A673 (cell line): ENCODE data around the gene COX5B. TPM values are rescaled to one million over a fixed set of nuclear protein-coding genes. Genes with fewer than 3 reads are reported as not detected.
"Not testable (repeated sequence)": the region's sequence is repeated elsewhere in the genome, so short reads cannot be mapped to it uniquely, and the experiment has no call there.

Source experiments
- Bru-seq: library from RNA; stranded (reverse); fragments of 400-500 nt; gene quantifications from one replicate; lab custom pipeline; 2021; lab: Mats Ljungman, UMichigan
- BruChase-seq, 2 experiments: library from RNA; stranded (reverse); fragments of 400-500 nt; gene quantifications; one replicate each; lab custom pipeline; 2021; lab: Mats Ljungman, UMichigan
- BruUV-seq: library from RNA; stranded (reverse); fragments of 400-500 nt; replicated peaks from 2 replicates; lab custom pipeline; 2021; lab: Mats Ljungman, UMichigan
- CTCF ChIA-PET: fragments of 300-600 bp; sonication (Branson Sonifier 250); formaldehyde crosslinking; loops from one replicate; lab custom pipeline; 2022; ENCODE audit warnings: antibody characterized with exemption; lab: Charles Lee
- POLR2A ChIA-PET: fragments of 300-600 bp; sonication (Branson Sonifier 250); formaldehyde crosslinking; loops from one replicate; lab custom pipeline; 2022; ENCODE audit warnings: antibody characterized with exemption; ENCODE audit not compliant: low non-redundant PET; lab: Charles Lee
- DNase-seq: peaks from one replicate; pipeline ENCODE4 v3.0.0-alpha.2; 2015; ENCODE audit warnings: low spot score
- H3K27ac ChIP-seq: fragments of 200-600 bp; sonication (generic); 2 replicates; pipeline ENCODE4 v1.5.1; 2016; ENCODE audit warnings: mixed run types, low read depth, mild to moderate bottlenecking, mixed read lengths, antibody characterized with exemption, low read length; ENCODE audit not compliant: poor library complexity, severe bottlenecking
- H3K27me3 ChIP-seq: fragments of 200-600 bp; sonication (generic); replicated peaks from 2 replicates; pipeline ENCODE4 v1.6.1; 2017; ENCODE audit warnings: mixed run types, low read depth, mild to moderate bottlenecking, mixed read lengths, antibody characterized with exemption, low read length; ENCODE audit not compliant: insufficient read depth, poor library complexity
- H3K36me3 ChIP-seq: fragments of 200-600 bp; sonication (generic); 2 replicates; pipeline ENCODE4 v1.6.1; 2016; ENCODE audit warnings: mixed run types, mild to moderate bottlenecking, mixed read lengths, antibody characterized with exemption, low read length; ENCODE audit not compliant: insufficient read depth, poor library complexity, severe bottlenecking
- H3K4me1 ChIP-seq: fragments of 200-600 bp; sonication (generic); 2 replicates; pipeline ENCODE4 v1.6.1; 2017; ENCODE audit warnings: mixed run types, mild to moderate bottlenecking, mixed read lengths, antibody characterized with exemption, low read length; ENCODE audit not compliant: insufficient read depth, poor library complexity, severe bottlenecking
- H3K4me3 ChIP-seq: fragments of 200-600 bp; sonication (generic); 2 replicates; pipeline ENCODE4 v1.5.1; 2016; ENCODE audit warnings: low read depth, mixed run types, mild to moderate bottlenecking, mixed read lengths, low read length; ENCODE audit not compliant: poor library complexity, severe bottlenecking
- H3K9me3 ChIP-seq: fragments of 200-600 bp; sonication (generic); 2 replicates; pipeline ENCODE4 v1.6.1; 2016; ENCODE audit warnings: mixed run types, low read depth, mild to moderate bottlenecking, mixed read lengths, antibody characterized with exemption, low read length; ENCODE audit not compliant: poor library complexity, severe bottlenecking
- EZH2 ChIP-seq: fragments of 200-600 bp; sonication (generic); IDR thresholded peaks from 2 replicates; pipeline ENCODE4 v1.6.1; 2017; ENCODE audit warnings: borderline replicate concordance, low read depth, mild to moderate bottlenecking, mixed read lengths, antibody characterized with exemption, low read length; ENCODE audit not compliant: poor library complexity, severe bottlenecking
- intact Hi-C: fragments of 100-400 bp; cut with micrococcal nuclease; formaldehyde crosslinking; loops from one replicate; pipeline ENCODE4 v1.10.0; 2022; ENCODE audit not compliant: unreplicated experiment
- long read RNA-seq: library from polyadenylated mRNA; stranded (forward); transcript quantifications from one replicate; pipeline ENCODE4 v2.0.0, GENCODE V29; 2022
- total RNA-seq: library from RNA; stranded (reverse); gene quantifications from 2 replicates; pipeline ENCODE4 v1.2.3, GENCODE V29; 2021
- TF ChIP-seq, protein P1 (sequence below): fragments of 300-800, 200-600 bp; sonication (generic); conservative IDR thresholded peaks from 2 replicates; pipeline ENCODE4 v1.5.1; 2017; ENCODE audit warnings: low read depth, mild to moderate bottlenecking, antibody characterized with exemption, low read length, moderate library complexity, mixed read lengths

Gene COX5B, protein sequence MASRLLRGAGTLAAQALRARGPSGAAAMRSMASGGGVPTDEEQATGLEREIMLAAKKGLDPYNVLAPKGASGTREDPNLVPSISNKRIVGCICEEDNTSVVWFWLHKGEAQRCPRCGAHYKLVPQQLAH
- 205 and 219 TPM in 2 replicates for total RNA-seq
- percentile 89 among the genes with signal in this experiment for Bru-seq, nascent RNA
- percentile 69 among the genes with signal in this experiment for BruChase-seq, experiment 1, labeled RNA remaining after a 2-hour chase
- percentile 80 among the genes with signal in this experiment for BruChase-seq, experiment 2, labeled RNA remaining after a 6-hour chase
- long read RNA-seq, transcript COX5B-201 (4 exons, 712 nt): major isoform, 227 of 235 reads
- long read RNA-seq, partial matches to known transcripts: 5 of 235 reads
- long read RNA-seq, other reads (novel, unspliced or antisense): 3 of 235 reads

DNA sequence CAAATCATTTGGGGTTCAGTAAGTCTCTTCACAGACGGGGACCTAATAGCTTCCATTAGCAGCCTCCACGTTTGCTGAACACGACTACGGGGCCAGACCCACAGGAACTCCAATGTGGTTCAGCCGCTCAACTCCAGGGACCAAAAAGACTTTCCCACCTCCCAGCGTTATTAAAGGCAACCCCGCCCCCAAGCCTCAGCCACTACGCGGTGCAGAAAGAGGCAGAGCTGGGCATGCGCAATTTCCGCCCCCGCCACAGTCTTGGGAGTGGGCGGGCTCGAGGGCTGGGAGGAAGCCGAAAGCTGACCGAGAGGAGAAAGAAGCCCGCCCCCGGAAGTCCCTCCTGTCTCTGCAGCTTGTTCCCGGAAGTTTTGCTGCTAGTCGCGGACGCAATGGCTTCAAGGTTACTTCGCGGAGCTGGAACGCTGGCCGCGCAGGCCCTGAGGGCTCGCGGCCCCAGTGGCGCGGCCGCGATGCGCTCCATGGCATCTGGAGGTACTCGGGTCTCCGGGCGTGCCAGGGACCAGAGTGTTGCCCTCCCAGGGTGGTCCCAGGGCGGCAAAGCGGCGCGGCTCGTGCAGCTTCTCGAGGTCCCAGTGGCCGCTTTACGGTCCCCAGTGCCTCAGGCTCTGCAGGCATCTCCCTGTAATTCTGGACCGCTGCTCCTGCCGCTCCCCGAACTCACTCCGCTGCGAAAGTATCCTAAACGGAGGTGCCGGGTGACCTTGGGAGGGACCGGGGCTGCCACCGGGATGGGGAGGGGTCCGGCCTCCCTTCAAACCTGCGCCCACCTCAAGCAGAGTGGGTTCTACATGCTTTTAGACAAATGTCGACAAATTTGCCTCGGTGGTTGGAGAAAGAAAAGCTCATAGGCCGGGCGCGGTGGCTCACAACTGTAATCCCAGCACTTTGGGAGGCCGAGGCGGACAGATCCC is at the start of gene COX5B:
Gene COX5B (plus strand): TSS at position 368 of the 935 bp plus-strand sequence. CDS start 25 bp downstream, at position 393.
- DNase-seq: peak; percentile 99
- H3K4me1 ChIP-seq: peaks cover 14% of the 10 kb centered on the region
- H3K27me3 ChIP-seq: no peaks in the 10 kb centered on the region
- BruUV-seq: no TSS peak
- TF ChIP-seq, protein P1, sequence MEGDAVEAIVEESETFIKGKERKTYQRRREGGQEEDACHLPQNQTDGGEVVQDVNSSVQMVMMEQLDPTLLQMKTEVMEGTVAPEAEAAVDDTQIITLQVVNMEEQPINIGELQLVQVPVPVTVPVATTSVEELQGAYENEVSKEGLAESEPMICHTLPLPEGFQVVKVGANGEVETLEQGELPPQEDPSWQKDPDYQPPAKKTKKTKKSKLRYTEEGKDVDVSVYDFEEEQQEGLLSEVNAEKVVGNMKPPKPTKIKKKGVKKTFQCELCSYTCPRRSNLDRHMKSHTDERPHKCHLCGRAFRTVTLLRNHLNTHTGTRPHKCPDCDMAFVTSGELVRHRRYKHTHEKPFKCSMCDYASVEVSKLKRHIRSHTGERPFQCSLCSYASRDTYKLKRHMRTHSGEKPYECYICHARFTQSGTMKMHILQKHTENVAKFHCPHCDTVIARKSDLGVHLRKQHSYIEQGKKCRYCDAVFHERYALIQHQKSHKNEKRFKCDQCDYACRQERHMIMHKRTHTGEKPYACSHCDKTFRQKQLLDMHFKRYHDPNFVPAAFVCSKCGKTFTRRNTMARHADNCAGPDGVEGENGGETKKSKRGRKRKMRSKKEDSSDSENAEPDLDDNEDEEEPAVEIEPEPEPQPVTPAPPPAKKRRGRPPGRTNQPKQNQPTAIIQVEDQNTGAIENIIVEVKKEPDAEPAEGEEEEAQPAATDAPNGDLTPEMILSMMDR: no peak
- TF ChIP-seq EZH2: no peak
- ChIA-PET POLR2A (interaction anchor here (1.3 kb wide), 1 partner anchor 18 kb away, joined by 7 read pairs; the partner anchor contains the start of gene ACTR1B), CTCF (interaction anchor here (0.5 to 1.2 kb wide), 4 partner anchors 18 to 820 kb away, joined by 3 to 6 read pairs (median 4); partner anchors contain the start of gene ACTR1B)
- peaks cover 26% of the 10 kb centered on the region for H3K36me3 ChIP-seq
- H3K9me3 ChIP-seq: no peaks in the 10 kb centered on the region
- H3K27ac ChIP-seq: peak within 1 kb of the TSS; percentile 93
- intact Hi-C loops: no loop called here
- peak within 1 kb of the TSS; percentile 100 for H3K4me3 ChIP-seq

DNA sequence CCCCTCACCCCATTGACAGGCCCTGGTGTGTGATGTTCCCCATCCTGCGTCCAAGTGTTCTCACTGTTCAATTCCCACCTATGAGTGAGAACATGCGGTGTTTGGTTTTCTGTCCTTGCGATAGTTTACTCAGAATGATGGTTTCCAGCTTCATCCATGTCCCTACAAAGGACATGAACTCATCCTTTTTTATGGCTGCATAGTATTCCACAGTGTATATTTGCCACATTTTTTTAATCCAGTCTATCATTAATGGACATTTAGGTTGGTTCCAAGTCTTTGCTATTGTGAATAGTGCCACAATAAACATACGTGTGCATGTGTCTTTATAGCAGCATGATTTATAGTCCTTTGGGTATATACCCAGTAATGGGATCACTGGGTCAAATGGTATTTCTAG is 49.7 kb upstream of the COX5B start:
- DNase-seq, H3K4me3 ChIP-seq, intact Hi-C loops, H3K27me3 ChIP-seq, BruUV-seq, H3K4me1 ChIP-seq, H3K9me3 ChIP-seq, H3K27ac ChIP-seq, CTCF ChIA-PET, POLR2A ChIA-PET, H3K36me3 ChIP-seq: not testable (repeated sequence)

DNA sequence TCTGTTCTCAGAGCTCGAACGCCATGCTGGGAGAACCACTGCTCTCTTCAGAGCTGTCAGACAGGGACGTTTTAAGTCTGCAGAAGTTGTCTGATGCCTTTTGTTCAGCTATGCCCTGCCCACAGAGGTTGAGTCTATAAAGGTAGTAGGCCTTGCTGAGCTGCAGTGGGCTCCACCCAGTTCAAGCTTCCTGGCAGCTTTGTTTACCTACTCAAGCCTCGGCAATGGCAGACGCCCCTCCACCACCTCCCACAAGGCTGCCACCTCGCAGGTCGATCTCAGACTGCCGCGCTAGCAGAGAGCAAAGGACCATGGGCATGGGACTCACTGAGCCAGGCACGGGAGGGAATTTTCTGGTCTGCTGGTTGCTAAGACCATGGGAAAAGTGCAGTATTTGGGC is 44.3 kb upstream of the COX5B start:
- H3K9me3 ChIP-seq, POLR2A ChIA-PET, H3K4me1 ChIP-seq, DNase-seq, H3K27me3 ChIP-seq, H3K27ac ChIP-seq, intact Hi-C loops, H3K4me3 ChIP-seq, BruUV-seq, H3K36me3 ChIP-seq, CTCF ChIA-PET: not testable (repeated sequence)

DNA sequence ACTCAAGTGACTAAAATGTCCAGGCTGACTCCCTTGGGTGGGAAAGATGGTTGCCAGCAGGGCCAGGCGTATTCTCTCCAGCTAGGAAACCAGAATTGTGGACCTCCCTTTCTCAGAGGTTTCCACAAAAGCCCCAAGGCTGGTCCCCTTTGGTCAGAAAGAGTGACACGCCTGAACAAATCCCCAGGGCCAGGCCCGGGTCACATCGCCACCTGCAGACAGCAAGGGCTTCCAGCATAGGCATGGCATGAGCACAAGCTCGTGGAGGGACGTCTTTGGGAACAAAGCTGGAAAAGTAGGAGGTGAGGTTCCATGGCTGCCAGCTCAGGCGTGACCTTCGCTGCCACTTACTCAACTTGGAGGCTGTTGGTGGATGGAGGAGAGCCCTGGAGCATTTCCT is 40.8 kb upstream of the COX5B start:
- BruUV-seq, H3K4me3 ChIP-seq, H3K4me1 ChIP-seq, H3K27me3 ChIP-seq, POLR2A ChIA-PET, H3K36me3 ChIP-seq, DNase-seq, H3K9me3 ChIP-seq, H3K27ac ChIP-seq, CTCF ChIA-PET, intact Hi-C loops: not testable (repeated sequence)

DNA sequence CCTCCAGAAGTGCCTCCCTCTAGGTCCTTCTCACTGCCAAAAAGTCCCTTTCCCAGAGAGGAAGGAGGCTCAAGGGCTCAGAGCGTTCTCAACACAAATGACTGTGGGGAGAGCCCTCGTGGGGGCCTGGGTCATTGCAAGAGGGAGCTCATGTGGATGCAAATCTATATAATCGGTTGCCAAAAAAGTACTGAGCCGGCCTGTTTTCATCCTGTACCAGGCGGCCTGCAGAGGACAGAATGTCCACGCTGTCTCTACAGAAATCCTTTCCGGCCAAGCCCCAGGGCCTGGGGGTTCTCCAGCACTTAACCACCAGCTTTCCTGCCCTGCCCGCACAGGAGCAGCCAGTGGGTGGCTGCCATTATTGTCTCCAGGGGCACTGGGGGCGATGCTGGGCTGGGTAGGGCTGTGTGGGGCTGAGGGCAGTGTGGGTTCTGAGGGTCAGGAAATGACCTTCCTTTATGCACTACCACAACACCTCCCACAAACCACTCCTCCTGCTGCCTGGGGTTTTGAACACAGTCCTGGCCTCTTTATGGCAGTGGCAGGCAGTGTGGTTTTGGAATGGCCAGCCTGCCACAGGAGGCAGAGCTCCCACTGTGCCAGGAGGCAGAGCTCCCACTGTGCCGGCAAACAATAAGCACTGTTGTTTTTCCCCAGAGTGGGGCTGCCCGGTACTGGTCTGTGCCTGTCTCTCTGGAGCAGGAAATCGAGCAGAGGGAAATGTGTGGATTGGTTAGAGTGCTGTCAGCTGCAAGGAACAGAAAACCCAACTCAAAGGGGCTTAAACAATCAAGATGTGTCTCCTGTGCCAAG is 40.1 kb upstream of the COX5B start:
- H3K27me3 ChIP-seq, H3K9me3 ChIP-seq, intact Hi-C loops, POLR2A ChIA-PET, H3K36me3 ChIP-seq, H3K4me3 ChIP-seq, CTCF ChIA-PET, BruUV-seq, H3K27ac ChIP-seq, DNase-seq, H3K4me1 ChIP-seq: not testable (repeated sequence)

DNA sequence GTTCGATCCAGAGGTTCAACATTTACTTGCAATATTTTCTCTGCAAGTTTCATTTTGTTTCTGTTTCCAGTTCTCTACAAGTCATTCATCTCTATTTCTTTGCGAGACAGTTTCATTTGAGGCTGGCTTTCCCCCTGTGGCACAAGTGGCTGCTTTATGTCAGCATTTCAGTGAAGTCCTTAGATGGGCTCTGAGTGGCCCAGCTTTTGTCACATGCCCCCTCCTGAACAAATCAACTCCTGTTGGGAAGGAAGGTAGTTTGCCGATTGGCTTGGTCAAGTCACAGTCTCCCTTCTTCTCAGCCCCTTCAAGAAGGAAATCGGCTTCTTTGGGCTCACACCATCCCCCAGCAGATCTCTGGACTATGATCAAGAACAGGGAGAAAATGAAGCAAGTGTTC is 37.1 kb upstream of the COX5B start:
- BruUV-seq: not testable (repeated sequence)

More for the DNA sequence above, 37.1 kb upstream of the COX5B start:
- H3K36me3 ChIP-seq, intact Hi-C loops, H3K27me3 ChIP-seq, H3K4me1 ChIP-seq, DNase-seq, POLR2A ChIA-PET, CTCF ChIA-PET, H3K4me3 ChIP-seq, H3K27ac ChIP-seq, H3K9me3 ChIP-seq: not testable (repeated sequence)
